ENCODE results near the gene TMEM129.

Gene TMEM129

DNA sequence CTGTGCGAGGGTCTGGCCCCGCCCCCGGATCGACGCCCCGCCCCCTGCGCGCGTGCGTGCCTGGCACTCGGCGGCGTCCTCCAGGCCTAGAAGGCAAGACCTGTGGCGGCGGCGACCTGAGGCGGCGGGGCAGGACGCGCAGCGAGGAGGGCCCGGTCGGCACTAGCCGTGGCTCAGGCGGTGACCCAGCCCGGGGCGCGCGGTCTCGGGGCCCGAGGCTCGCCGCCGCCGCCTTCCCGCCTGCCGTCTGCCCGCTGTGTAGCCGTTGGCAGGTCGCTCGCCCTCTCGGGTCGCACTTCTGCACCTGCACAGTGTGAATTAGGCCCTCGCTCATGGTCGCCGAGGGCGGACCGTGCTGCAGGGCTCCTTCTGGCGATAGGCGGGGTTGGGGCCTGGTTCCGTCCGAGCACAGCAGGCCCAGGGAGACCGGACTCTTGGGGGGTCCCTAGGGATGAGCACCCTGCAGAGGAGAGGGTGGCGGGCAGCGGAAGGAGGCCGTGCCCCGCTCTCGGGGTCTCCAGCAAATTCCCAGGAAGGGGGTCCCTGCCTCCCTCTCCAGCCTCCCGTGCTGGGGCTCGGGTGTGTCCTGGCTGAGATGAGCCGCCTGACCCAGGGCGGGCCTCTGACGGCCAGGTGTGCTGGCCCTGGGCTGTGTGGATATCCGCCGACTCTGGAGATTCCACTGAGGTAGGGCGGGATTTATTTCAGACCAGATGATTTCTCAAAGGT is 36.5 kb downstream of the TMEM129 start:
- Histone ChIP-seq H3K9me3 (ENCODE audit: control insufficient read depth in 5 of 5, low read length in 5 of 5) (no peaks in the 10 kb centered on the region), H3K4me1 (ENCODE audit: control insufficient read depth in 5 of 5, insufficient read depth in 5 of 5, low read length in 5 of 5) (peaks cover 0 to 22% (median 21%) of the 10 kb centered on the region in 5 donors), H3K27ac (ENCODE audit: low read depth, low read length) (no peak overlapping the region), H3K9ac (ENCODE audit: low read length in 5 of 5) (peak overlapping the region in 3 of 5 donors; percentile 53 to 75 (median 62)), H3K36me3 (ENCODE audit: control insufficient read depth in 5 of 5, insufficient read depth in 5 of 5, low read length in 5 of 5) (no peaks in the 10 kb centered on the region), H3K27me3 (ENCODE audit: control insufficient read depth in 5 of 5, insufficient read depth in 4 of 5, low read length in 5 of 5) (no peaks in the 10 kb centered on the region), H3K4me3 (ENCODE audit: low read depth in 1 of 5, low read length in 5 of 5) (peak overlapping the region in 4 of 5 donors; percentile 52 to 70 (median 60))

DNA sequence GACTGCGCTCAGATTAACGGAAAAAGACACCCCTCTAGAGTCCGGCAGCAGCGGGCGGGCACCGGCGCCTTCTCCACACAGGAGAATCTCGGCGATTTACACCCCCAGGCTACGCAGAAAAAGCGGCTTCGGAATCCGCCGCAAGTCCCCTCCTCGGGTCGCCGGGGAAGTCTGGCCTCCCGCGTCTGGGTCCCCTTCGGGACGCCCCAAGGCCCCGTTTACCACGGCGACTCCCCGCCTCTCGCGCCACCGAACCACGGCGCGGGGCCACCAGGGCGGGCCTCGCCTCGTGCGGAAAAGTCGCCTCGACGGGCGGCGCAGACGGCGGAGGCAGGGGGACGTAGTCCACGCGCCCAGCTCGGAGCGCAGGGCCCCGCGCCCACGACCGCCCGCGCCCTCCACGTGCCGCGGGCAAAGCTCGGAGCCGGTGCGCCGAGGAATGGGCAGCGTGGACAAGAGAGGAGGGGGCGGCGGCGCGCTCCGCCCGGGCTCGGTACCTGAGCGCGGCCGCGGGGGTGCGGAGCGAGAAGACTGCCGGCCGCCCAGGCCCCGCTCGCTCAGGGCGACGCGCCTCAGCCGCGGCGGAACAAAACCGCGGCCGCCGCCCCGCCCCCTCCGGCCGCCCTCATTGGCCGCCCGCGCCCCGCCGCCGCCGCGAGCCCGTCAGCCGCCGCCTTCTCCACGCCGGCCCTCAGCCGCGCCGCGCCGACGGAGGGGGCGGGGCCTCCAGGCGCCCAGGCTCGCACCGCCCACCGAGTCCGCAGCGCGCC is 37.2 kb downstream of the TMEM129 start, which contains the start of gene FAM53A:
TSS of gene FAM53A (minus strand) at position 578 of the 770 bp plus-strand sequence. CDS start 15,572 bp downstream, outside the sequence.
- Histone ChIP-seq H3K27ac (ENCODE audit: low read depth, low read length) (peak within 1 kb of the TSS; percentile 58), H3K36me3 (ENCODE audit: control insufficient read depth in 5 of 5, insufficient read depth in 5 of 5, low read length in 5 of 5) (no peaks in the 10 kb centered on the region), H3K9me3 (ENCODE audit: control insufficient read depth in 5 of 5, low read length in 5 of 5) (no peaks in the 10 kb centered on the region), H3K9ac (ENCODE audit: low read length in 5 of 5) (peak within 1 kb of the TSS; percentile 38 to 75 (median 60)), H3K27me3 (ENCODE audit: control insufficient read depth in 5 of 5, insufficient read depth in 4 of 5, low read length in 5 of 5) (no peaks in the 10 kb centered on the region), H3K4me1 (ENCODE audit: control insufficient read depth in 5 of 5, insufficient read depth in 5 of 5, low read length in 5 of 5) (peaks cover 0 to 22% (median 21%) of the 10 kb centered on the region in 5 donors), H3K4me3 (ENCODE audit: low read depth in 1 of 5, low read length in 5 of 5) (peak within 1 kb of the TSS; percentile 61 to 73 (median 68))

DNA sequence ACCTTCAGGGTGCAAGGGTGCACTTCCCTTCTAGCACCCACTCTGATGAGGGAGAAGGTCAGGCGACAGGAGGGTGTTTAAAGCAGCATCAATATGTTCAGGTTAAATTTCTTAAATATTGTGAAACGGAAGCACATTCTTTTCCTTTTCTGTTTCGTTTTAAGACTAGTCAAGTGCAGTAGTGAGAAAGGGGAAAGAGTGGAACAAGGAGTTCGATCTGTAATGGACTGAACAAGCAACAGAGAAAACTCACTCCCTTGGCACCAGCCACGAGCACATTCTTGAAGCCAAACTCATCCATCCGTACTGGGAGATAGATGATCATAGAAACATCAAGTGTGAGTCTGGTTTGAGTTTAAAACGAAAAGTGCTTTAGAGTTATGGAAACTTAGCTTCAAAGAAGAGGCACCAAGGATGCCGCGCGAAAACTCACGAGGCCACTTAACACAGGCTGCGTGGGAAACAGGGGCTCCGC is 37.8 kb downstream of the TMEM129 start:
- Histone ChIP-seq H3K27ac (ENCODE audit: low read depth, low read length) (peak overlapping the region; percentile 58), H3K9ac (ENCODE audit: low read length in 5 of 5) (peak overlapping the region; percentile 38 to 73 (median 60)), H3K4me3 (ENCODE audit: low read depth in 1 of 5, low read length in 5 of 5) (peak overlapping the region; percentile 61 to 73 (median 68)), H3K4me1 (ENCODE audit: control insufficient read depth in 5 of 5, insufficient read depth in 5 of 5, low read length in 5 of 5) (peaks cover 0 to 22% (median 21%) of the 10 kb centered on the region in 5 donors), H3K9me3 (ENCODE audit: control insufficient read depth in 5 of 5, low read length in 5 of 5) (no peaks in the 10 kb centered on the region), H3K27me3 (ENCODE audit: control insufficient read depth in 5 of 5, insufficient read depth in 4 of 5, low read length in 5 of 5) (no peaks in the 10 kb centered on the region), H3K36me3 (ENCODE audit: control insufficient read depth in 5 of 5, insufficient read depth in 5 of 5, low read length in 5 of 5) (no peaks in the 10 kb centered on the region)

DNA sequence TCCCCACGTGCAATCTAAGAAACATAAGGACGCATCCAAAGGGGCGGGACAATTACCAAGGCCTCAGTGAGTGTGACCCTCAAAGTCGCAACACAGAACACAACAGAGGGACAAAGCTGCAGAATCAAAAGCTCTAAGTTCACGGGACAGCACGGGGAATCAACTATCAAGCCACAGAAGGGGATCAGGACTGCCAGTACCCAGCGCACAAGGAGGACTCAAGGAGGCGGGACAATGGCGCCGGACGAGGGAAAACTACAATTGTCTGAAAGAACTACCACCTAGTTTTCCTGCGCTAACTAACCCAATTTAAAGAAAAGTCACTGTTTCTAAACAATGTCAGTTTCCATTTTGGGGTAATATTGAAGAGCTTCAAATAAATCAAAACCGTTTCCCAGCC is 38.3 kb downstream of the TMEM129 start:
- H3K27me3 ChIP-seq (ENCODE audit: control insufficient read depth in 5 of 5, insufficient read depth in 4 of 5, low read length in 5 of 5), result no peaks in the 10 kb centered on the region
- no peaks in the 10 kb centered on the region for H3K36me3 ChIP-seq (ENCODE audit: control insufficient read depth in 5 of 5, insufficient read depth in 5 of 5, low read length in 5 of 5)
- peak overlapping the region; percentile 58 for H3K27ac ChIP-seq (ENCODE audit: low read depth, low read length)
- H3K4me1 ChIP-seq (ENCODE audit: control insufficient read depth in 5 of 5, insufficient read depth in 5 of 5, low read length in 5 of 5), result peaks cover 0 to 22% (median 21%) of the 10 kb centered on the region in 5 donors
- H3K4me3 ChIP-seq (ENCODE audit: low read depth in 1 of 5, low read length in 5 of 5), result peak overlapping the region; percentile 61 to 73 (median 68)
- peak overlapping the region in 2 of 5 donors; percentile 60 to 62 for H3K9ac ChIP-seq (ENCODE audit: low read length in 5 of 5)
- no peaks in the 10 kb centered on the region for H3K9me3 ChIP-seq (ENCODE audit: control insufficient read depth in 5 of 5, low read length in 5 of 5)

DNA sequence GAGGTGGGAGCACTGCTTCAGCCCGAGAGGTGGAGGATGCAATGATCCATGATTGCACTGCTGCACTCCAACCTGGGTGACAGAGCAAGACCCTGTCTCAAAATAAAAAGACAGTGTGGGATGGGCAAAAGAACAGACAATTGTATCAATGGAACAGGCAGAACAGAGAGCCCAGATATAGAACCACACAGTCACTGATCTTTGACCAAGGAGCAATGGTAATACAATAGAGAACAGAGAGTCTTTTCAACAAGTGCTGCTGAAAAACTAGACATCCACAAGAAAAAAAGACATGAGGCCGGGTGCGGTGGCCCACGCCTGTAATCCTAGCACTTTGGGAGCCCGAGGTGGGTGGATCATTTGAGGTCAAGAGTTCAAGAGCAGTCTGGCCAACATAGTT is 42.9 kb downstream of the TMEM129 start:
- no peaks in the 10 kb centered on the region for H3K36me3 ChIP-seq (ENCODE audit: control insufficient read depth in 5 of 5, insufficient read depth in 5 of 5, low read length in 5 of 5)
- no peaks in the 10 kb centered on the region for H3K9me3 ChIP-seq (ENCODE audit: control insufficient read depth in 5 of 5, low read length in 5 of 5)
- H3K4me1 ChIP-seq (ENCODE audit: control insufficient read depth in 5 of 5, insufficient read depth in 5 of 5, low read length in 5 of 5), result peaks cover 0 to 5% (median 4%) of the 10 kb centered on the region in 5 donors
- no peak overlapping the region for H3K27ac ChIP-seq (ENCODE audit: low read depth, low read length)
- no peak overlapping the region for H3K4me3 ChIP-seq (ENCODE audit: low read depth in 1 of 5, low read length in 5 of 5)
- peaks cover 0 to 8% (median 0%) of the 10 kb centered on the region in 5 donors for H3K27me3 ChIP-seq (ENCODE audit: control insufficient read depth in 5 of 5, insufficient read depth in 4 of 5, low read length in 5 of 5)
- no peak overlapping the region for H3K9ac ChIP-seq (ENCODE audit: low read length in 5 of 5)

DNA sequence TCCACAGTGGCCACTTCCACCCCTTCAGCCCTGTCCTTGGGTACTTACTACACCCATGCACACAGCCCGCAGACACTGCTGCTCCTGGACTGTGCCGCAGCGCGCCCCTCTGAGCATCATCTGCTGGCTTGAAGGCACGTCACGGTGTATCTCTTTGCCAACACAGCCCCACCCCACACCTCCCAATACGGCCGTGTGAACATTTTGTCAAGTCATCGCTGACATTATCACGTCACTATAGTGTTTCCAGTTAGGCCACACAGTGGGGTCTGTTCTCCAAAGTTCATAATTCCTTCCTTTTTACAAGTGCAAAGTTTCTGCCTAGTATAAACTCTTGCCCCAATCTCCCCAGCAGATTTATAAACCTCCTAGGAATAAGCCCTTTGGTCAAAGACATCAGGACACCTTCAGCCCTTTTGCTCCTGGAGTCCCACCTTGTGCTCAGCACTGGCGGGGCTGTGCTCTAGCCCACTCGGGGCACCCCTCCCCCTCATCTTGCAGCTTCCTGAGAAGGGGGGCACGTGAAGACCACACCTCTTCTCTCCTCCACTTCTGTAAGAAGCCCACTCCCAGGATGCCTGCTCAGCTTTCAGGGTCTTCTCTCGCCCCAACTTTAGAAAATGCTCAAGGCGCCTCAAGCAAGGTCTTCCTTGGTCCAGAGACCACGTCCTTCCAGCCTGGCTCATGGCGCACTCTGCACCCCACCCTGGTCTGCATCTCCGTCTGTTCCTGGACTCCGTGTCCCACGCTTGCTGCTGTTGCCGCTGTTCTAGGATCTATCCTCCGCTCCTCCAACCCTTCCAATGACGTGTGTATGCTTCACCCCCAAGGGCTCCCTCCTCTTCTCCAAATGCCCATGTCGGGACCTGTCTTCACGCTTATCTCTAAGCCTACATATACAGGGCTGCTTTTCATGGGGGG is 44.3 kb downstream of the TMEM129 start:
- Histone ChIP-seq H3K9ac (ENCODE audit: low read length in 5 of 5) (no peak overlapping the region), H3K9me3 (ENCODE audit: control insufficient read depth in 5 of 5, low read length in 5 of 5) (no peaks in the 10 kb centered on the region), H3K36me3 (ENCODE audit: control insufficient read depth in 5 of 5, insufficient read depth in 5 of 5, low read length in 5 of 5) (no peaks in the 10 kb centered on the region), H3K27ac (ENCODE audit: low read depth, low read length) (no peak overlapping the region), H3K4me1 (ENCODE audit: control insufficient read depth in 5 of 5, insufficient read depth in 5 of 5, low read length in 5 of 5) (no peaks in the 10 kb centered on the region), H3K27me3 (ENCODE audit: control insufficient read depth in 5 of 5, insufficient read depth in 4 of 5, low read length in 5 of 5) (peaks cover 0 to 8% (median 0%) of the 10 kb centered on the region in 5 donors), H3K4me3 (ENCODE audit: low read depth in 1 of 5, low read length in 5 of 5) (no peak overlapping the region)

DNA sequence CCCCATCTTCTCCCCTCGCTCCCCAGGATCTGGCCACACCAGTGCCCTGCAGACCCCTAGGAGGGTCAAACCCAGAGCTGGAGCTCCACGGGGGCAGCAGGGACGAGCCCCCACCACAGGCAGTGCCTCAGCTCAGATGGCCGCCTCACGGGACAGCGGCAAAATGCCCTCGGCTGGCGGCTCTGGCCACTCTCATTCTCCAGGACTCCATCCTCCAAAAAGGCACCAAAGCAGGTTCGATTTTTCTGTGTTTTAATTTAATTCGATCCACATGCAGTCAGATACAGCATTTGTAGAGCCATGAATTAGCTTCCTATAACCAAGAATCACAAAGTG is 45.4 kb downstream of the TMEM129 start:
- Histone ChIP-seq H3K4me1 (ENCODE audit: control insufficient read depth in 5 of 5, insufficient read depth in 5 of 5, low read length in 5 of 5) (no peaks in the 10 kb centered on the region), H3K4me3 (ENCODE audit: low read depth in 1 of 5, low read length in 5 of 5) (no peak overlapping the region), H3K27me3 (ENCODE audit: control insufficient read depth in 5 of 5, insufficient read depth in 4 of 5, low read length in 5 of 5) (peaks cover 0 to 8% (median 0%) of the 10 kb centered on the region in 5 donors), H3K9me3 (ENCODE audit: control insufficient read depth in 5 of 5, low read length in 5 of 5) (no peaks in the 10 kb centered on the region), H3K27ac (ENCODE audit: low read depth, low read length) (no peak overlapping the region), H3K36me3 (ENCODE audit: control insufficient read depth in 5 of 5, insufficient read depth in 5 of 5, low read length in 5 of 5) (no peaks in the 10 kb centered on the region), H3K9ac (ENCODE audit: low read length in 5 of 5) (no peak overlapping the region)

DNA sequence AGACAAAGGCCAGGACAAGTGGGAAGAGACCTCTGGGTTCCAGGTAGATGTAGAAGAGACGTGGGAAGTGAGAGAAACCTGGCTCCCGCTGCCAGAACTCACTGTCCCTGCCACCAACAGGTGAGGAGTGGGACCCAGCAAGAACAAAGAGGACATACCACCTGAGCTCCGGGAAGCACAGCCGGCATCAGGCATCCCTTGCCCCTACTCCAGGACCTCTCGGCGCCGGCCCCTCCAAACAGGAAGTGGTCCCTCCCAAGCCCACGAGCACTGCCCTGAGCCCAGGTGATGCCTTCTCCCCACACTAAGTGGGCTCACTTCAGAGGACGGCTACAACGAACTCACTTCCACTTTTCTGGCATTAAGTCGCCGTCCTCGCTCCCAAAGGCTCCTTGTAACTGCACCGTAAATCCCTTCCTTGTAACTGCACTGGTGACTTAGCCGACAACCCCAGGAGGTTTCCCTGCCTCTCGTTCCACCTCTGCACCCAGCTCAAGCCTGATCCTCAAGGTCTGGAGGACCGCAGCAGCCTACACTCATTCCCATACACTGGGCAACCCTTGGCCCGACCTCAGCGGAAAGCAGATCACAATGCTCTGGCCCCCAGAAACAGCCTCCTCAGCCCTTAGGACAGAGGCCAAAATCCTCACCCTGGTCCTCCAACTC is 45.9 kb downstream of the TMEM129 start:
- Histone ChIP-seq H3K27me3 (ENCODE audit: control insufficient read depth in 5 of 5, insufficient read depth in 4 of 5, low read length in 5 of 5) (peaks cover 0 to 8% (median 0%) of the 10 kb centered on the region in 5 donors), H3K4me3 (ENCODE audit: low read depth in 1 of 5, low read length in 5 of 5) (no peak overlapping the region), H3K4me1 (ENCODE audit: control insufficient read depth in 5 of 5, insufficient read depth in 5 of 5, low read length in 5 of 5) (no peaks in the 10 kb centered on the region), H3K36me3 (ENCODE audit: control insufficient read depth in 5 of 5, insufficient read depth in 5 of 5, low read length in 5 of 5) (no peaks in the 10 kb centered on the region), H3K9me3 (ENCODE audit: control insufficient read depth in 5 of 5, low read length in 5 of 5) (no peaks in the 10 kb centered on the region), H3K9ac (ENCODE audit: low read length in 5 of 5) (no peak overlapping the region), H3K27ac (ENCODE audit: low read depth, low read length) (no peak overlapping the region)

DNA sequence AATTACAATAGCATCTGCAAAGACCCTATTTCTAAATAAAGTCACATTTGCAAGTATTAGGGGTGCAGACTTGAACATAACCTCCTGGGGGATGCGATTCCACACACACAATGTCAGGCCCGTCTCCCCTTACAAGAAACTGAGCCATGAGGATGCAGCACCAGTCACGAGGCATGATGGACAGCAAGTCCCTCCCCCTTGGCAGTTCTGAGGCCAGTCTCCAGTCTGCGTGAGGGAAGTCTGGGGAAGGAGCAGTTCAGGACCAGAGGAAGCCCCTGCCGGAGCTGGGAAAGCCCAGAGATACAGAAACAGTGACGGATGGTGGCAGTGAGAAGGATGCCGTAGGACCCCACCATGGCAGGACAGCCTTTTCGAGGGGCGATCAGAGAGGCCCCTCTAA is 46.4 kb downstream of the TMEM129 start:
- no peaks in the 10 kb centered on the region for H3K4me1 ChIP-seq (ENCODE audit: control insufficient read depth in 5 of 5, insufficient read depth in 5 of 5, low read length in 5 of 5)
- no peaks in the 10 kb centered on the region for H3K9me3 ChIP-seq (ENCODE audit: control insufficient read depth in 5 of 5, low read length in 5 of 5)
- no peak overlapping the region for H3K27ac ChIP-seq (ENCODE audit: low read depth, low read length)
- no peak overlapping the region for H3K9ac ChIP-seq (ENCODE audit: low read length in 5 of 5)
- H3K4me3 ChIP-seq (ENCODE audit: low read depth in 1 of 5, low read length in 5 of 5), result no peak overlapping the region
- H3K27me3 ChIP-seq (ENCODE audit: control insufficient read depth in 5 of 5, insufficient read depth in 4 of 5, low read length in 5 of 5), result peaks cover 0 to 8% (median 0%) of the 10 kb centered on the region in 5 donors
- H3K36me3 ChIP-seq (ENCODE audit: control insufficient read depth in 5 of 5, insufficient read depth in 5 of 5, low read length in 5 of 5), result no peaks in the 10 kb centered on the region
